Neutrophil (primary cell): ENCODE measurements around the gene MYO5B.
"Not testable (repeated sequence)": the region's sequence is repeated elsewhere in the genome, so short reads cannot be mapped to it uniquely, and the experiment has no call there.

ENCODE experiments used
- H3K27ac ChIP-seq: fragments of 200-600 bp; sonication (generic); 2 replicates; pipeline ENCODE4 v1.5.1; 2016; ENCODE audit warnings: mild to moderate bottlenecking, moderate library complexity
- H3K27me3 ChIP-seq: fragments of 200-600 bp; sonication (generic); 2 replicates; pipeline ENCODE4 v1.6.0; 2016; ENCODE audit warnings: mild to moderate bottlenecking
- H3K36me3 ChIP-seq: fragments of 200-600 bp; sonication (generic); 2 replicates; pipeline ENCODE4 v1.5.1; 2017
- H3K4me1 ChIP-seq, 2 experiments: fragments of 200-600 bp in 1 of 2; sonication (generic) in 1 of 2; 1 replicate in 1 of 2; 2 replicates in 1 of 2; pipeline versions ENCODE4 v1.5.1 to v1.6.1; 2013 to 2016; ENCODE audit warnings: low read depth in 1 of 2, low read length in 1 of 2, mild to moderate bottlenecking in 1 of 2, moderate library complexity in 1 of 2; ENCODE audit not compliant: control insufficient read depth in 1 of 2, insufficient read depth in 1 of 2
- H3K4me3 ChIP-seq, 2 experiments: fragments of 200-600 bp in 1 of 2; sonication (generic) in 1 of 2; 1 replicate in 1 of 2; 2 replicates in 1 of 2; pipeline ENCODE4 v1.5.1; 2013 to 2016; ENCODE audit warnings: low read depth in 1 of 2, low read length in 1 of 2, mild to moderate bottlenecking in 1 of 2, moderate library complexity in 1 of 2
- H3K9me3 ChIP-seq: fragments of 200-600 bp; sonication (generic); 2 replicates; pipeline ENCODE4 v1.5.1; 2016
- TF ChIP-seq, protein P1 (sequence below): fragments of 200-600 bp; sonication (generic); IDR thresholded peaks from 2 replicates; pipeline ENCODE4 v1.5.1; 2016; ENCODE audit warnings: antibody characterized with exemption

MYO5B gene

DNA sequence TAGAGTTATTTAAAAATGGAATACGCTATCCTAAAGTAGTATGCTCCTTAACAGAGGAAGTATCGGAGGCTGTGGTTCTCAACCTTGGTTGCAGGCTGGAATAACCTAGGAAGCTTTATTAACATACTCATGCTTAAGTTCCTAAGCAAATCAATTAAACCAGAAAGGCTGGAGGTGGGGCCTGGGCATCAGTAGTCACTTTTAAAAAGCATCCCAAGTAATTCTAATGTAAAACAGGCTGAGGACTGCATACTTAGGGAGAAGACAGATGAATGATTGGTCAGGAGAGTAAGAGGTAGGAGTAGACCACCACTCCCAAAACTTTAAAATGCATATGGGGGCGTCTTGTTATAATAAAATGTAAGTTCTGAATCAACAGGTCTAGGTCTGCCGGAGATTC lies 396.9 kb downstream of the MYO5B start:
- Histone ChIP-seq H3K36me3 (peaks cover 27% of the 10 kb centered on the region), H3K27me3 (no peaks in the 10 kb centered on the region), H3K9me3 (no peaks in the 10 kb centered on the region), H3K4me1 (no peaks in the 10 kb centered on the region), H3K4me3 (no peak overlapping the region), H3K27ac (no peak overlapping the region)
- TF ChIP-seq, protein P1, sequence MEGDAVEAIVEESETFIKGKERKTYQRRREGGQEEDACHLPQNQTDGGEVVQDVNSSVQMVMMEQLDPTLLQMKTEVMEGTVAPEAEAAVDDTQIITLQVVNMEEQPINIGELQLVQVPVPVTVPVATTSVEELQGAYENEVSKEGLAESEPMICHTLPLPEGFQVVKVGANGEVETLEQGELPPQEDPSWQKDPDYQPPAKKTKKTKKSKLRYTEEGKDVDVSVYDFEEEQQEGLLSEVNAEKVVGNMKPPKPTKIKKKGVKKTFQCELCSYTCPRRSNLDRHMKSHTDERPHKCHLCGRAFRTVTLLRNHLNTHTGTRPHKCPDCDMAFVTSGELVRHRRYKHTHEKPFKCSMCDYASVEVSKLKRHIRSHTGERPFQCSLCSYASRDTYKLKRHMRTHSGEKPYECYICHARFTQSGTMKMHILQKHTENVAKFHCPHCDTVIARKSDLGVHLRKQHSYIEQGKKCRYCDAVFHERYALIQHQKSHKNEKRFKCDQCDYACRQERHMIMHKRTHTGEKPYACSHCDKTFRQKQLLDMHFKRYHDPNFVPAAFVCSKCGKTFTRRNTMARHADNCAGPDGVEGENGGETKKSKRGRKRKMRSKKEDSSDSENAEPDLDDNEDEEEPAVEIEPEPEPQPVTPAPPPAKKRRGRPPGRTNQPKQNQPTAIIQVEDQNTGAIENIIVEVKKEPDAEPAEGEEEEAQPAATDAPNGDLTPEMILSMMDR, result no peak

DNA sequence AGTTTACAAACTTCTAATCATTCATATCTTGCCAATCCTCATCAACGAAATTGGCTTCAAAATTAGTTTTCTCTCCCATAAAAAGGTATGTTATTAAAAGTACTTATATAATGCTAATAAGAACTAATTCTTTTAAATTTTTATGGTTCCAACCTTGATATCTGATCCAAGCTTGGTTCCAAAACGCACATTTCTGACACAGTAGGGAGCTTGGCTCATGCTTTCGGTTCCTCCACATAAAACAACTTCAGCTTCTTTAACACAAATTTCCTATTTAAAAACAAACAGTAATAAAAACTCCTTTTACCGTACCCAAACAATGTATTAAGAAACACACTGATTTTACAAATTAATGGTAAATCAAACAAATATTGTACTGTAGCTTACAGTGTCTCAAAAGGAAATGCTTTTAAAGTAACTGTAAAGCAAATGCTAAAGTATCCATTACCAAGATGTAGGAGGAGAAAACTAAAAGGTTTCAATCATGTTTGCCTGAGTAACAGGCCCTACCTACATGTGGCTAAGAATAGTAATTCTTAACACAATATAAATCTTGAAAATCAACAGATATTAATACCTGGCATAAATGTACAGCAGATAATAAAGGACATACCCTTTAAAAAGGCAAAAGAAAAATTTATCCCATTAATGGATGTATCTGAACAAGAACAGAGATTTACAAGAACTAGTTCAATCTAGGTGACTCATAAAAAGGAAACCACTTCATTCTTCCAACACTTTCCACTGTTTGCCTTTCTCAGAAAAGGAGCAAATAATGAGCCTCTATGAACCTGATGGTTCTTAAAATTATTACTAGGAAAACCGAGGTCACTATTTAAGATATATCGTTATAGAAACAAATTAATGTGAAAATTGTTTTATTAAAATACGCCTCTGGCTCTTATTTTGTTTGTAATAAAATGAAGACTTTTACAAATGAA lies 399.1 kb downstream of the MYO5B start:
- Histone ChIP-seq H3K4me3 (no peak overlapping the region), H3K36me3 (peaks cover 33% of the 10 kb centered on the region), H3K4me1 (no peaks in the 10 kb centered on the region), H3K27ac (no peak overlapping the region), H3K27me3 (no peaks in the 10 kb centered on the region), H3K9me3 (no peaks in the 10 kb centered on the region)
- TF ChIP-seq, protein P1, result no peak

DNA sequence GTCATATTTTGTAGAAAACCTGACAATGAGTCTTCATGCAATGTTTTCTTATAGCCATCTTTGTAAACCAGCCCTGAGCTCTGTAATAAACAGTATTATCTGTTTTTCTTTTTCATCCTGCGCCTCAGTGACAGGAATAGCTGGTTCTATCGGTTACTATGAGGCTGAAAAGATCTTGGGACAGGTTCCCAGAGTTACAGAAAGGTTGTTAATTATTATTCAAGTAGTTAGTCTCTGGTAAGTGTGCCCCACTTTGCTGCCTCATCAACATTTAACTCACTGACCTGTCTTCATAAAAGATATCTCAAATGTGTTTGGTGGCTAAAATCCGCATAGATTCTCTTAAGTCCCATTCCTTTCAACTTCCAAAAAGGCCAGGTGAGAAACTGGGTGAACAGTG lies 400.2 kb downstream of the MYO5B start:
- H3K4me3 ChIP-seq, result no peak overlapping the region
- TF ChIP-seq, protein P1, result no peak
- no peaks in the 10 kb centered on the region for H3K4me1 ChIP-seq
- H3K36me3 ChIP-seq, result peaks cover 44% of the 10 kb centered on the region
- no peak overlapping the region for H3K27ac ChIP-seq
- H3K27me3 ChIP-seq, result no peaks in the 10 kb centered on the region
- no peaks in the 10 kb centered on the region for H3K9me3 ChIP-seq

DNA sequence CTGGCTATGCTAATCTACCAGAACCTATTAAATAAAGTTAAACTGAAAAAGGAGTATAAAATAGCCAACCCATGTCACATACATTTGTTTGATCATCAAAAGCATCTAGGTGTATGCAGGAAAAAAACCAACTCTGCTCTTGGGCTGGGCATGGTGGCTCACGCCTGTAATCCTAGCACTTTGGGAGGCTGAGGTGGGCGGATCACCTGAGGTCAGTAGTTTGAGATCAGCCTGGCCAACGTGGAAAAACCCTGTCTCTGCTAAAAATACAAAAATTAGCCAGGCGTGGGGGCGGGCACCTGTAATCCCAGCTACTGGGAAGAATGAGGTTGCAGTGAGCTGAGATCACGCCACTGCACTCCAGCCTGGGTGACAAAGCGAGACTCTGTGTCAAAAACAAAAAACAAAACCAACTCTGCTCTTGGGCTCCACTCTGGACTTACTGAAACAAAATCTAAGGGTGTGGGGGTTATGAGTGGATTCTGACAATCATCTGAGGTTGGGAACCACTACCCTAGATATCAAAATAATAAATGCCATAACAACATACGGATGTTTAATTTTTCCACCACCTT lies 405.3 kb downstream of the MYO5B start:
- not testable (repeated sequence) for H3K4me3 ChIP-seq, H3K27ac ChIP-seq, H3K4me1 ChIP-seq, H3K27me3 ChIP-seq, H3K9me3 ChIP-seq
- peaks cover 64% of the 10 kb centered on the region for H3K36me3 ChIP-seq

DNA sequence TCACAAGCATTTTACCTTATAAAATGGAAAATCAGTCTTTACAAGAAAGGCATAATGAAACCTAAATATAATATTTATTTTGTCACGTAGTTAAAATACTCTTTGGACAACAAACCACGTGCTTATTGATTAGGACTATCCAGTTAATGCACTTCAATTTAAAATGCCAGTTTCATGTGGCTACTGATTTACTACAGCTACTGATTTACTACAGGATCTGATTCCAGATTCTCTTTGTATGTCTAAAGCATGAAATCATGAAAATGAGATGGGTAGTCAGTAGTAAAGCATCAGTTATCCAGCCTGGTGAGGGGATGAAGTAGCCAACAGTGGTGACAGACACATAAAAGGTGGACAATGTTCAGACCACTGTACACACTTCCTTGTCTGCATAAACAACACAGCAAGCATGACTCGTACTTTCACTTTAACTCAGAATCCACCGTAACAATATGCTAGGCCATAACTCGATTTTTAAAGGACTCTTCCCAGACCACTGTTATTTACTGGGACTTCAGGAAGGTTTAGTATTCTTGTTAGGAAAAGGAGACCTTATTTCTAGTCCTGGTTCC lies 406.5 kb downstream of the MYO5B start:
- Histone ChIP-seq H3K4me3 (no peak overlapping the region), H3K9me3 (no peaks in the 10 kb centered on the region), H3K27ac (no peak overlapping the region), H3K36me3 (peaks cover 60% of the 10 kb centered on the region), H3K4me1 (no peaks in the 10 kb centered on the region), H3K27me3 (no peaks in the 10 kb centered on the region)
- TF ChIP-seq, protein P1, result no peak
